Hepatocyte (in vitro differentiated cells): ENCODE measurements around the gene CSRP1.

Source experiments
- CTCF ChIP-seq: fragments of 200-600 bp; sonication (generic); IDR thresholded peaks from 2 replicates; pipeline ENCODE4 v1.5.1; 2016; ENCODE audit warnings: antibody characterized with exemption, mild to moderate bottlenecking; ENCODE audit not compliant: poor library complexity
- EZH2 ChIP-seq: fragments of 200-600 bp; sonication (generic); IDR thresholded peaks from 2 replicates; pipeline ENCODE4 v1.6.1; 2016; ENCODE audit warnings: antibody characterized with exemption, mild to moderate bottlenecking, borderline replicate concordance
- EZH2phosphoT487 ChIP-seq: fragments of 200-600 bp; sonication (generic); IDR thresholded peaks from one replicate; pipeline ENCODE4 v1.6.1; 2018; ENCODE audit warnings: antibody characterized with exemption, mild to moderate bottlenecking, low read depth, moderate library complexity; ENCODE audit not compliant: unreplicated experiment, severe bottlenecking

GRCh38 chr1:201447903-201448871, 58.7 kb downstream of the CSRP1 start:
- TF ChIP-seq CTCF (peak; percentile 73), EZH2 (no peak), EZH2phosphoT487 (no peak)
